ENCODE measurements around the gene P3H3.

P3H3 gene

DNA sequence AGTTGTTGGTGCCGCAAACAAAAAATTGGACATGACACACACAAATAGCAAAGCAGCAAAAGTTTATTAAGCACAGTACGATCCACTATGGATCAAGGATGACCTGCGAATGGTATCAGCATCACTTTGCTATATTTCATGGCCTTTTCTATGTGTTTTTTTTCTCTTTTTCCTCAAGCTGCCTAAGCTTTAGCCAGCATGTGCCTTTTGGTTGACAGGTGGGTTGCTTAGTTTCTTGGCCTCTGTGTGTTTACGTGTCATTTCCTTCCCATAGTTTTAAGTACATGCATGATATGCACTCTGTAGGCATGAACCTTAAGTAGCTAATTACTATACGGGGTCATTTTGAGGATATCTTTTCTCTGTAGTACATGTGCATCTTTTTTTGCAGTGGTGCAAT lies 29.1 kb upstream of the P3H3 start:
- DNase-seq (ENCODE audit: low spot score) = no peak
- TF ChIP-seq, protein P1, sequence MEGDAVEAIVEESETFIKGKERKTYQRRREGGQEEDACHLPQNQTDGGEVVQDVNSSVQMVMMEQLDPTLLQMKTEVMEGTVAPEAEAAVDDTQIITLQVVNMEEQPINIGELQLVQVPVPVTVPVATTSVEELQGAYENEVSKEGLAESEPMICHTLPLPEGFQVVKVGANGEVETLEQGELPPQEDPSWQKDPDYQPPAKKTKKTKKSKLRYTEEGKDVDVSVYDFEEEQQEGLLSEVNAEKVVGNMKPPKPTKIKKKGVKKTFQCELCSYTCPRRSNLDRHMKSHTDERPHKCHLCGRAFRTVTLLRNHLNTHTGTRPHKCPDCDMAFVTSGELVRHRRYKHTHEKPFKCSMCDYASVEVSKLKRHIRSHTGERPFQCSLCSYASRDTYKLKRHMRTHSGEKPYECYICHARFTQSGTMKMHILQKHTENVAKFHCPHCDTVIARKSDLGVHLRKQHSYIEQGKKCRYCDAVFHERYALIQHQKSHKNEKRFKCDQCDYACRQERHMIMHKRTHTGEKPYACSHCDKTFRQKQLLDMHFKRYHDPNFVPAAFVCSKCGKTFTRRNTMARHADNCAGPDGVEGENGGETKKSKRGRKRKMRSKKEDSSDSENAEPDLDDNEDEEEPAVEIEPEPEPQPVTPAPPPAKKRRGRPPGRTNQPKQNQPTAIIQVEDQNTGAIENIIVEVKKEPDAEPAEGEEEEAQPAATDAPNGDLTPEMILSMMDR (IDR thresholded peaks at IDR 0.05; ENCODE audit: extremely low read depth, missing control alignments) = no peak

DNA sequence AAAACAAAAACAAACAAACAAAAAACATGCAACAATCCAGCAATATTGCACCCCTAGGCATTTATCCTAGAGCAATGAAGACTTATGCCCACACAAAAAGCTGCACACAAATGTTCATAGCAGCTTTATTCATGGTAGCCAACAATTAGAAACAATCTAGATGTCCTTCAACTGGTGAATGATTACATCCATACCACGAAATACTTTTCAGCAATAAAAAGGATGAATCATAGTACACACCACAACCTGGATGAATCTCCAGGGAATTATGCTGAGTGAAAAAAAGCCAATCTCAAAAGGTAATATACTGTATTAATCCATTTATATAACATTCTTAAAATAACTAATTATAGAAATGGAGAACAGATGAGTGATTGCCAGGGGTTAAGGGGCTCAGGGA lies 21.0 kb upstream of the P3H3 start:
- TF ChIP-seq, protein P1 (IDR thresholded peaks at IDR 0.05; ENCODE audit: extremely low read depth, missing control alignments) = no peak
- no peak for DNase-seq (ENCODE audit: low spot score)

DNA sequence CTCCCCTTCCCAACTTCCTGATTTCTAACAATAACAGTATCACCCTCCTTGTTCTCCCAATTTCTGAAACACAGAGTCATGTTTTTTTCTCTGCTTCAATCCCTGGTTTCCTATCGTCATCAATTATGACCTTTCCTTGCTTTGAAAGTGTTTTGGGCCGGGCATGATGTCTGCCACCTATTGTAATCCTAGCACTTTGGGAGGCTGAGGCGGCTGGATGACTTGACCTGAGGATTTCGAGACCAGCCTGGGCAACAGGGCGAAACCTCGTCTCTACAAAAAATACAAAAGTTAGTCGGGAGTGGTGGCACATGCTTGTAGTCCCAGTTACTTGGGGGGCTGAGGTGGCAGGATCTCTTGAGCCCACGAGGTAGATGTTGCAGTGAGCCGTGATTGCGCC lies 19.2 kb upstream of the P3H3 start:
- DNase-seq (ENCODE audit: low spot score) = no peak
- TF ChIP-seq, protein P1 (IDR thresholded peaks at IDR 0.05; ENCODE audit: extremely low read depth, missing control alignments) = no peak

DNA sequence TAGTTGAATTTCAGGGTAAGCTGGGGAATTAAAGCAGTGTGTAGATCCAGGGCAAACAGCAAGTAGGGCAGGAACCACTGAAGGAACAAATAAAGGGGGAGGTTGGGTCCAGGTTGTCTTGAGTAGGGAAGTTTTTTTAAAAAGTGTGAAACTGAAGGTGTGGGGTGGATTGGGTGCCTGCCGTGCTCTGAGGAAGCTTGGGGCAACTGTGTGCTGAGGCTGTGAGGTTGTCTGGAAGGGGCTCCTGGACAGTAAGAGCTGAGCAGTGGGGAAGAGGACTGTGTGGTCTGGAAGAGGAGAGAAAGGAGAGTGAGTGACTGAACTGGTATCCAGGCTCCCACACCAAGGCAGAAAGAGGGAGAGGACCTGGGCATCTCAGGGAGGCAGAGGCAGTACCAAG lies 17.4 kb upstream of the P3H3 start:
- no peak for DNase-seq (ENCODE audit: low spot score)
- TF ChIP-seq, protein P1 (IDR thresholded peaks at IDR 0.05; ENCODE audit: extremely low read depth, missing control alignments) = no peak

DNA sequence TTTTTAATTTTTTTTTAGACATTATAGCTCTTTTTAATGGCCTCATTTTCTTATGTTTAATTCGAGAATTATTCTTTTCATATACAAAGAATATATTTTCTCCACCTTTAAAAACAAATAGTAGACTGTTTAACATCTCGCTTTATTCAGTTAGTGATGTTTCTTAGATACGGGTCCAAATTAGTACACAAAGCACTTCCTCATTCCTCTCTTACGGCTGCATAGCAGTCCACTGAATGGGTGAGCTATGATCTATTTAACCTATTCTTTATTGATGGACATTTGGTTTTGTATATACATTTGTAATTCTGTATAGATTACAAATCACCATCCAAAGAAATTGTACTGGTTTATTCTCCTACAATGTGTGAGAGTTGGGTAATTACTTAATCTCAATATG lies 14.8 kb upstream of the P3H3 start:
- TF ChIP-seq, protein P1 (IDR thresholded peaks at IDR 0.05; ENCODE audit: extremely low read depth, missing control alignments) = no peak

DNA sequence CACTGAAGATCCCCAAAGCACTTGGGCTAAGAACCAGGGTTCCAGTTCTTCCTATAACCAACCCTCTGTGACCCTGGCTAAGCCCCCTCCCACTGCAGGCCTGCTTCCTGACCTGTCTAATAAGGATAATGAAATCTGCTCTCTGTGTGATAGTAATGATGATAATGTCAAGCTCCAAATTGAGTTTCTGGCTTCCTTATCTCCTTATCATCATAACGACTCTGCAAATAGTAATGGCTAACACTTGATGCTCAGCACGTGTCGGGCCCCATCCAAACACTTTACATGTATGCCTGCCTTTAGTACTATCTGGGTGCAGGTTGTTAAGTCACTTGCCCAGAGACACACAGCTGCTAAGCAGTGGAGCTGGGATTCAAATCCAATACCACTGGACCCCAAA lies 11.6 kb upstream of the P3H3 start:
- TF ChIP-seq, protein P1 (IDR thresholded peaks at IDR 0.05; ENCODE audit: extremely low read depth, missing control alignments) = no peak
- no peak for DNase-seq (ENCODE audit: low spot score)

More for the DNA sequence above, 14.8 kb upstream of the P3H3 start:
- no peak for DNase-seq (ENCODE audit: low spot score)

DNA sequence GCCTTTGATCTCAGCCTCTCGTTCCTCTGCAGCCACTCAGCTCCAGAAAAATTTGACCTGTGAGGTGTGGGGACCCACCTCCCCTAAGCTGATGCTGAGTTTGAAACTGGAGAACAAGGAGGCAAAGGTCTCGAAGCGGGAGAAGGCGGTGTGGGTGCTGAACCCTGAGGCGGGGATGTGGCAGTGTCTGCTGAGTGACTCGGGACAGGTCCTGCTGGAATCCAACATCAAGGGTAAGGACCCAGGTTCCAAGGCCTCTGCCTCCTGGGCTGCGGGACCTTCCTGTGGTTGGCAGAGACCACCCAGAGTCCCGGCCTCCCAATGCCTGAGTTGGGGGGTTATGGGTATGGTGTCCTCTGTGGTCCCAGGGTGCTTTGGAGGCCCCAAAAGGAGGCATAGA lies 11.1 kb upstream of the P3H3 start:
- TF ChIP-seq, protein P1 (IDR thresholded peaks at IDR 0.05; ENCODE audit: extremely low read depth, missing control alignments) = no peak

More for the DNA sequence above, 11.1 kb upstream of the P3H3 start:
- DNase-seq (ENCODE audit: low spot score) = no peak

Measured in GM20000 (cell line).